GM23248 (cell line): ENCODE results near the gene CD96. TPM values are rescaled to one million over a fixed set of nuclear protein-coding genes. Genes with fewer than 3 reads are reported as not detected.
A peak's percentile ranks its signal among the peaks of the same experiment; 100 is the strongest.

Experiments used
- DNase-seq: peaks from one replicate; pipeline ENCODE4 v3.0.0-alpha.2; 2015
- H2AFZ ChIP-seq: fragments of 200-600 bp; sonication (generic); 2 replicates; pipeline ENCODE4 v1.6.1; 2016; ENCODE audit warnings: antibody characterized with exemption
- H3F3A ChIP-seq: fragments of 200-600 bp; sonication (generic); 2 replicates; pipeline ENCODE4 v1.6.1; 2016; ENCODE audit warnings: mild to moderate bottlenecking, antibody characterized with exemption, mixed run types; ENCODE audit not compliant: insufficient read depth
- H3K27ac ChIP-seq: fragments of 200-600 bp; sonication (generic); 2 replicates; pipeline ENCODE4 v1.5.1; 2016; ENCODE audit warnings: mild to moderate bottlenecking
- H3K27me3 ChIP-seq: fragments of 200-600 bp; sonication (generic); replicated peaks from 2 replicates; pipeline ENCODE4 v1.6.1; 2016; ENCODE audit warnings: mild to moderate bottlenecking; ENCODE audit not compliant: insufficient read depth
- H3K36me3 ChIP-seq: fragments of 200-600 bp; sonication (generic); 2 replicates; pipeline ENCODE4 v1.6.1; 2016; ENCODE audit warnings: low read depth, mild to moderate bottlenecking
- H3K4me1 ChIP-seq: fragments of 200-600 bp; sonication (generic); 2 replicates; pipeline ENCODE4 v1.6.1; 2016; ENCODE audit warnings: mild to moderate bottlenecking; ENCODE audit not compliant: insufficient read depth
- H3K4me2 ChIP-seq: fragments of 200-600 bp; sonication (generic); one replicate; pipeline ENCODE4 v1.6.1; 2016; ENCODE audit warnings: mild to moderate bottlenecking; ENCODE audit not compliant: unreplicated experiment
- H3K4me3 ChIP-seq: fragments of 200-600 bp; sonication (generic); 2 replicates; pipeline ENCODE4 v1.5.1; 2016; ENCODE audit warnings: mild to moderate bottlenecking
- H3K79me2 ChIP-seq: fragments of 200-600 bp; sonication (generic); 2 replicates; pipeline ENCODE4 v1.6.1; 2016; ENCODE audit warnings: mild to moderate bottlenecking; ENCODE audit not compliant: insufficient read depth
- H3K9ac ChIP-seq: fragments of 200-600 bp; sonication (generic); 2 replicates; pipeline ENCODE4 v1.6.1; 2016; ENCODE audit warnings: mild to moderate bottlenecking
- H3K9me2 ChIP-seq: fragments of 200-600 bp; sonication (generic); 2 replicates; pipeline ENCODE4 v1.6.1; 2016; ENCODE audit warnings: mixed run types, mild to moderate bottlenecking, moderate library complexity; ENCODE audit not compliant: insufficient read depth
- H3K9me3 ChIP-seq: fragments of 200-600 bp; sonication (generic); one replicate; pipeline ENCODE4 v1.6.1; 2017; ENCODE audit warnings: low read depth
- H4K20me1 ChIP-seq: fragments of 200-600 bp; sonication (generic); 2 replicates; pipeline ENCODE4 v1.6.0; 2016; ENCODE audit not compliant: insufficient read depth
- EZH2 ChIP-seq: fragments of 200-600 bp; sonication (generic); IDR thresholded peaks from 2 replicates; pipeline ENCODE4 v1.6.1; 2018; ENCODE audit warnings: antibody characterized with exemption, mild to moderate bottlenecking; ENCODE audit not compliant: insufficient read depth, poor library complexity, severe bottlenecking
- EZH2phosphoT487 ChIP-seq: fragments of 200-600 bp; sonication (generic); IDR thresholded peaks from 2 replicates; pipeline ENCODE4 v1.6.1; 2018; ENCODE audit warnings: antibody characterized with exemption, moderate library complexity, mild to moderate bottlenecking, low read depth; ENCODE audit not compliant: insufficient read depth
- WGBS, 2 experiments: methylation state at CpG; one replicate each; pipeline ENCODE4 v1.1.6; 2015 to 2017; ENCODE audit warnings: low lambda C conversion rate in 2 of 2, low coverage in 1 of 2; ENCODE audit errors: missing lambda C conversion rate in 2 of 2; 5-methylcytosine and 5-hydroxymethylcytosine counted together
- in situ Hi-C: fragments of 300-500 bp; cut with MboI; formaldehyde crosslinking; loops from 2 replicates; pipeline ENCODE4 v1.15.0; 2020
- polyA plus RNA-seq: library from polyadenylated mRNA; unstranded; fragments of >200 nt; fragmentation: Nextera tagmentation; extraction: Ambion mirVana; gene quantifications from 2 replicates; pipeline ENCODE4 v1.2.1, GENCODE V29; 2016
- total RNA-seq: library from RNA; depleted of rRNA; stranded (reverse); fragments of >200 nt; shearing (Covaris generic); gene quantifications from 2 replicates; pipeline ENCODE4 v1.2.3, GENCODE V29; 2014

CD96 gene
- total and polyA plus RNA-seq, 2 experiments from 2014 or later: not detected

DNA sequence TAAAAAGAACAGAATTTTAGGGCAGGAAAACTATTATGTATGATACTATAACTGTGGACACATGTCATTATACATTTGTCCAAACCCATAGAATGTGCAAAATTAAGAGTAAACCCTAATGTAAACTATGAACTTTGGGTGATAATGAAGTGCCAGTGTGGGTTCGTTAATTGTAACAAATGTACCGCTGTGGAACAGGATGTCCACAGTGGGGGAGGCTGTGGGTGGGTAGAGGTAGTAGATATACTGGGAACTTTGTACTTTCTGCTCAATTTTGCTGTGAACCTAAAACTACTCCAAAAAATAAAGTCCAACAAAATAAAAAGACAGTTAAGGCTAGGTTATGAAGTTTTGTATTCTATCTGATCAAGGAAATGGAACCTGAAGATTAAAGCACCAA lies 24.8 kb downstream of the CD96 start:
- Histone ChIP-seq H3K36me3 (no peaks in the 10 kb centered on the region), H3K4me3 (no peak overlapping the region), H3K27me3 (peaks cover 27% of the 10 kb centered on the region), H3F3A (no peaks in the 10 kb centered on the region), H3K9me2 (no peaks in the 10 kb centered on the region), H3K79me2 (no peaks in the 10 kb centered on the region), H2AFZ (no peak overlapping the region), H3K4me1 (0 out of 2 replicates have a peak, but pooled peaks cover 3% of the 10 kb centered on the region), H3K27ac (no peak overlapping the region), H4K20me1 (no peaks in the 10 kb centered on the region), H3K9me3 (no peaks in the 10 kb centered on the region), H3K9ac (no peak overlapping the region), H3K4me2 (no peak overlapping the region)
- no peak for DNase-seq
- WGBS, 2 experiments: 26 to 28% methylated on average over 2 of the region's 2 CpGs
- TF ChIP-seq EZH2 (no peak), EZH2phosphoT487 (no peak)
- in situ Hi-C loops: no loop called here

DNA sequence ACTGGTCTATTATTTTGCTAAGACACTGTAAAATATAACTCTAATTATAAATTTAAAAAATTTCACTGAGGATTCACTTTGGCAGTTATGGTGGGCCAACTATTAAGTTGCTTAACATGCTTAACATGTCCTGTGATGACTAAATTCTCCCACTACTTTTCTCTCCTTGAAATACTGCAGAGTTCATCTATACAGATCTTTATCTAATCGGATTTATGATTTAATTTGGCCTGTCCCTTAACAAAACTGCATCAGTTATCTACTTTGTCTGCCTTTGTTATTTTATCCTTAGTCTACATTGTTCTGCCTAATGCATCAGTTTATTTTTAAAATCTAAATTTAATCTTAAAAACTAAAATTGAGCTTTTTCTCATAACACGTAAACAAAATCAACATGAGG lies 26.4 kb downstream of the CD96 start:
- H3K4me3 ChIP-seq: no peak overlapping the region
- WGBS, 2 experiments: 54 to 61% methylated on average over 2 of the region's 2 CpGs

DNA sequence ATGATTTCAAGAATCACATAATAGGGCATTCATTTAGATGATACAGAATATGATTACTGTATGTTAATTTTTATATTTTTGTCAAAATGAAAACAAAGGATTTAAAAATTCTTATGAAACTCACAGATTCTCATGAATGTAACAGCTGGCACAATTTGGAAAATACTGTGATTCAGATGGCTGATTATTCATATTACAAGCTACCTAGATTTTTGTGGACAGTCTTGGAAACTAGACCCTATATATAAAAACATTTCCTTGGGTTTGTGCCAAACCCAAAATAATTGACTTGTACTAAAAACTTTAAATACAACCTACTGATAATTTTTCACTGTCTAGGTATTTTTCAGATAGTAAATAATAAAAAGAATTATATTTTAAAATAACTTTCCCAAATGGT lies 26.9 kb downstream of the CD96 start:
- DNase-seq: peak; percentile 30
- H2AFZ ChIP-seq: no peak overlapping the region
- no peaks in the 10 kb centered on the region for H4K20me1 ChIP-seq
- H3K79me2 ChIP-seq: no peaks in the 10 kb centered on the region
- no peak for TF ChIP-seq EZH2
- TF ChIP-seq EZH2phosphoT487: no peak
- no peak overlapping the region for H3K27ac ChIP-seq
- H3K27me3 ChIP-seq: peaks cover 13% of the 10 kb centered on the region
- no peak overlapping the region for H3K9ac ChIP-seq
- no peak overlapping the region for H3K4me2 ChIP-seq
- 0 out of 2 replicates have a peak, but pooled peaks cover 3% of the 10 kb centered on the region for H3K4me1 ChIP-seq
- H3K9me3 ChIP-seq: no peaks in the 10 kb centered on the region
- no peaks in the 10 kb centered on the region for H3K36me3 ChIP-seq
- no peaks in the 10 kb centered on the region for H3K9me2 ChIP-seq
- no peak overlapping the region for H3K4me3 ChIP-seq
- in situ Hi-C loops: no loop called here
- H3F3A ChIP-seq: no peaks in the 10 kb centered on the region

More for the DNA sequence above, 26.4 kb downstream of the CD96 start:
- Histone ChIP-seq H3K9me2 (no peaks in the 10 kb centered on the region), H3K4me2 (no peak overlapping the region), H3K9ac (no peak overlapping the region), H3F3A (no peaks in the 10 kb centered on the region), H3K4me1 (0 out of 2 replicates have a peak, but pooled peaks cover 3% of the 10 kb centered on the region), H3K36me3 (no peaks in the 10 kb centered on the region), H4K20me1 (no peaks in the 10 kb centered on the region), H3K79me2 (no peaks in the 10 kb centered on the region), H3K27me3 (peaks cover 17% of the 10 kb centered on the region), H3K9me3 (no peaks in the 10 kb centered on the region), H2AFZ (no peak overlapping the region), H3K27ac (no peak overlapping the region)
- TF ChIP-seq EZH2phosphoT487 (no peak), EZH2 (no peak)
- no peak for DNase-seq
- in situ Hi-C loops: no loop called here

DNA sequence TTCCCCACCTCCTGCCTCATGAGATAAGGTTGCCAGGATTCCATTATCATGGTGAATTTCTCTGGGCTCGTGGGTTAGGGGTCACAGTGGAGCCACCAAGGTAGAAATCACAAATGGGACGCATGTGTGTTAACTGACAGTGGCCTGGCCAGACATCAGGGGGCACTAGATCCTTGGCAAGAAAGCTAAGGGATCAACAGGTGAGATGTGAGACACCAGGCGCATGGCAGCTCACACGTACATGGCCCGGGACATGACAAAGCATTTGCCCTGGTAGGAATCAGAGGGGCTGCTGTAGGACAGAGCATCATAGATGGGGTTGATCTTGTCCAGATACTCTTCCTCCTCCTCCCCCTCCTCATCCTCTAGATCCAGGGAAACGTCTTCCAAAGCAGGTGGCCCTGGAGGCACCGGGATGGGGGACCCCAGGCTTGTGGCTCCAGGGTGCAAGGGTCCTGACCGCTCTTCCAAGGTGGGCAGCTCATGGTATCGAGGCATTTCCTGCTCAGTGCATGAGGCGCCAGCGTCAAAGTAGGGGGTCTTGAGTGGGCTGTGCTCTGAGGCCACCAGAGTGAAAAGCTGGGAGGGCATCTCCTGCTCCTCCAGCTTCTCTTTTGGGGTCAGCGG lies 28.5 kb downstream of the CD96 start:
- H3K79me2 ChIP-seq: no peaks in the 10 kb centered on the region
- H3K4me1 ChIP-seq: 0 out of 2 replicates have a peak, but pooled peaks cover 3% of the 10 kb centered on the region
- H4K20me1 ChIP-seq: no peaks in the 10 kb centered on the region
- H2AFZ ChIP-seq: no peak overlapping the region
- H3K27me3 ChIP-seq: no peaks in the 10 kb centered on the region
- no peak overlapping the region for H3K4me3 ChIP-seq
- no peak overlapping the region for H3K9ac ChIP-seq
- no peaks in the 10 kb centered on the region for H3K36me3 ChIP-seq
- H3K27ac ChIP-seq: no peak overlapping the region
- WGBS, 2 experiments: 58 to 71% methylated on average over 12 of the region's 12 CpGs
- H3K9me2 ChIP-seq: no peaks in the 10 kb centered on the region
- TF ChIP-seq EZH2phosphoT487: no peak
- TF ChIP-seq EZH2: no peak
- no peaks in the 10 kb centered on the region for H3F3A ChIP-seq
- no peak for DNase-seq
- no peak overlapping the region for H3K4me2 ChIP-seq
- H3K9me3 ChIP-seq: no peaks in the 10 kb centered on the region
- in situ Hi-C loops: no loop called here

DNA sequence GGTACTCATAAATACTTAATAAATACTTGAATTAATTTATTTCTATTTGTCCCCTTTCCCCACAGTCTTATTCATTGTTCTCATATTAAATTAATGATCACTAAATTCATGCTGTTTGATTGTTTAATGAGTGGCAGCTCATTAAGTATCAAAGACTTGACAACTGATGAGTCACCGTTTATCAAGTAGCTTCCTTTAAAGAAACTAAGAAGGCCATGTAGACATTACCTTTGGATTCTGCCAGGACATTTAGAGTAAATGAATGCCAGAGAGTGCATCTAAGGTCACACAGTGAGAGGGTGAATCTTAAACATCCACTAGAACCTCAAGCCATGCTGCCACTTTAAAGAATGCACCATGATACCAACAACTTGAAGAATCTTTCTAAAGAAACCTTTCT lies 29.3 kb downstream of the CD96 start:
- Histone ChIP-seq H3K4me3 (no peak overlapping the region), H4K20me1 (no peaks in the 10 kb centered on the region), H3K9me2 (no peaks in the 10 kb centered on the region), H3K79me2 (no peaks in the 10 kb centered on the region), H2AFZ (no peak overlapping the region), H3K36me3 (no peaks in the 10 kb centered on the region), H3K27me3 (no peaks in the 10 kb centered on the region), H3F3A (no peaks in the 10 kb centered on the region), H3K9ac (no peak overlapping the region), H3K27ac (no peak overlapping the region), H3K4me2 (no peak overlapping the region), H3K9me3 (no peaks in the 10 kb centered on the region), H3K4me1 (0 out of 2 replicates have a peak, but pooled peaks cover 3% of the 10 kb centered on the region)
- DNase-seq: no peak
- 6 to 12% methylated on average over 1 of the region's 1 CpG for WGBS, 2 experiments
- TF ChIP-seq EZH2phosphoT487 (no peak), EZH2 (no peak)
- in situ Hi-C loops: no loop called here
